CD14-positive monocyte (primary cell): Measurements from ENCODE around the gene DPP10. TPM values are rescaled to one million over a fixed set of nuclear protein-coding genes. Genes with fewer than 3 reads are reported as not detected.

Experiments
- DNase-seq, 3 donors: peaks; one replicate each; pipeline ENCODE4 v3.0.0-alpha.2; 2011 to 2022
- H2AFZ ChIP-seq: 2 replicates; pipeline ENCODE4 v1.6.0; 2012; ENCODE audit warnings: mild to moderate bottlenecking, low read depth, low read length, inconsistent platforms; ENCODE audit not compliant: insufficient read depth, poor library complexity, severe bottlenecking
- H3K27ac ChIP-seq, 2 donors: 1 replicate in 1 of 2; 2 replicates in 1 of 2; pipeline ENCODE4 v1.5.1; 2012 to 2013; ENCODE audit warnings: low read length in 2 of 2, control low read depth in 1 of 2, inconsistent platforms in 1 of 2, low read depth in 1 of 2, mild to moderate bottlenecking in 1 of 2
- H3K27me3 ChIP-seq, 2 donors: one replicate each; pipeline versions ENCODE4 v1.6.0 to v1.6.1; 2011 to 2013; ENCODE audit warnings: low read length in 2 of 2; ENCODE audit not compliant: control insufficient read depth in 2 of 2, insufficient read depth in 2 of 2
- H3K36me3 ChIP-seq, 2 donors: replicated peaks in 1 of 2; 1 replicate in 1 of 2; 2 replicates in 1 of 2; pipeline versions ENCODE4 v1.5.1 to v1.6.1; 2012 to 2013; ENCODE audit warnings: low read length in 2 of 2, control low read depth in 1 of 2, inconsistent platforms in 1 of 2, mild to moderate bottlenecking in 1 of 2; ENCODE audit not compliant: insufficient read depth in 2 of 2, control insufficient read depth in 1 of 2
- H3K4me1 ChIP-seq, 2 donors: 1 replicate in 1 of 2; 2 replicates in 1 of 2; pipeline versions ENCODE4 v1.5.1 to v1.6.1; 2012 to 2013; ENCODE audit warnings: low read length in 2 of 2, control low read depth in 1 of 2, inconsistent platforms in 1 of 2, mild to moderate bottlenecking in 1 of 2, moderate library complexity in 1 of 2; ENCODE audit not compliant: insufficient read depth in 2 of 2, control insufficient read depth in 1 of 2
- H3K4me2 ChIP-seq: replicated peaks from 2 replicates; pipeline ENCODE3; 2012; ENCODE audit warnings: low read length, moderate library complexity, mild to moderate bottlenecking; ENCODE audit not compliant: poor library complexity, severe bottlenecking; ENCODE audit errors: extremely low read depth
- H3K4me3 ChIP-seq, 3 experiments: fragments of 200-600 bp in 1 of 3; sonication (generic) in 1 of 3; replicated peaks in 1 of 3; 1 replicate in 2 of 3; 2 replicates in 1 of 3; pipeline ENCODE4 v1.5.1; 2011 to 2013; ENCODE audit warnings: low read length in 3 of 3, mild to moderate bottlenecking in 3 of 3, control low read depth in 2 of 3, low read depth in 2 of 3, inconsistent platforms in 1 of 3, moderate library complexity in 1 of 3
- H3K79me2 ChIP-seq: 2 replicates; pipeline ENCODE4 v1.6.0; 2012; ENCODE audit warnings: mild to moderate bottlenecking, control low read depth, inconsistent platforms, low read length, moderate library complexity; ENCODE audit not compliant: insufficient read depth
- H3K9ac ChIP-seq: 2 replicates; pipeline ENCODE4 v1.6.0; 2017; ENCODE audit warnings: low read length, mild to moderate bottlenecking; ENCODE audit not compliant: insufficient read depth, poor library complexity, severe bottlenecking
- H3K9me3 ChIP-seq, 2 donors: replicated peaks in 1 of 2; 1 replicate in 1 of 2; 2 replicates in 1 of 2; pipeline versions ENCODE4 v1.5.1 to v1.6.1; 2012 to 2013; ENCODE audit warnings: low read length in 2 of 2, control low read depth in 1 of 2; ENCODE audit not compliant: control insufficient read depth in 1 of 2, insufficient read depth in 1 of 2
- H4K20me1 ChIP-seq: 2 replicates; pipeline ENCODE4 v1.6.0; 2012; ENCODE audit warnings: mild to moderate bottlenecking, low read length, control low read depth, moderate library complexity; ENCODE audit not compliant: insufficient read depth
- H3K27ac Mint-ChIP-seq, 7 donors: one replicate each; pipeline ENCODE4 v1.8.0; 2020; ENCODE audit warnings: mild to moderate bottlenecking in 7 of 7, mixed read lengths in 7 of 7, moderate library complexity in 6 of 7, inconsistent platforms in 2 of 7
- H3K27me3 Mint-ChIP-seq, 3 donors: one replicate each; pipeline ENCODE4 v1.8.0; 2021 to 2022; ENCODE audit warnings: low read depth in 3 of 3, mild to moderate bottlenecking in 3 of 3, mixed read lengths in 3 of 3, moderate library complexity in 3 of 3, inconsistent platforms in 1 of 3
- H3K36me3 Mint-ChIP-seq, 2 donors: one replicate each; pipeline ENCODE4 v1.8.0; 2020; ENCODE audit warnings: mixed read lengths in 2 of 2, inconsistent platforms in 1 of 2, mild to moderate bottlenecking in 1 of 2
- H3K4me1 Mint-ChIP-seq: one replicate; pipeline ENCODE4 v1.8.0; 2020; ENCODE audit warnings: mild to moderate bottlenecking, mixed read lengths
- H3K4me3 Mint-ChIP-seq, 2 donors: one replicate each; pipeline ENCODE4 v1.8.0; 2020; ENCODE audit warnings: mild to moderate bottlenecking in 2 of 2, mixed read lengths in 2 of 2, moderate library complexity in 1 of 2
- H3K9me3 Mint-ChIP-seq, 7 donors: one replicate each; pipeline ENCODE4 v1.8.0; 2020 to 2022; ENCODE audit warnings: mixed read lengths in 7 of 7, mild to moderate bottlenecking in 6 of 7, moderate library complexity in 6 of 7, inconsistent platforms in 2 of 7
- WGBS: methylation state at CpG from one replicate; pipeline ENCODE4 v1.1.5; 2013; ENCODE audit warnings: missing lambda C conversion rate; ENCODE audit not compliant: insufficient coverage; 5-methylcytosine and 5-hydroxymethylcytosine counted together
- intact Hi-C, 2 donors: fragments of 100-400 bp; cut with micrococcal nuclease; formaldehyde crosslinking; loops; one replicate each; pipeline versions ENCODE4 v1.15.0 to v1.15.1; 2023
- polyA plus RNA-seq, 3 donors: library from polyadenylated mRNA; depleted of rRNA in 1 of 3; unstranded in 2 of 3; stranded (reverse) in 1 of 3; fragments of 300-500 nt in 2 of 3; fragments of >200 nt in 1 of 3; fragmentation: Illumina TruSeq in 2 of 3; gene quantifications; 1 replicate in 2 of 3; 2 replicates in 1 of 3; pipeline ENCODE4 v1.2.3, GENCODE V29; 2012 to 2021
- TF ChIP-seq, protein P1 (sequence below): fragments of 200-600 bp; IDR thresholded peaks from one replicate; pipeline ENCODE4 v1.8.0; 2022; ENCODE audit warnings: antibody characterized with exemption, mild to moderate bottlenecking

The DPP10 gene
- polyA plus RNA-seq, 3 donors, result not detected

DNA sequence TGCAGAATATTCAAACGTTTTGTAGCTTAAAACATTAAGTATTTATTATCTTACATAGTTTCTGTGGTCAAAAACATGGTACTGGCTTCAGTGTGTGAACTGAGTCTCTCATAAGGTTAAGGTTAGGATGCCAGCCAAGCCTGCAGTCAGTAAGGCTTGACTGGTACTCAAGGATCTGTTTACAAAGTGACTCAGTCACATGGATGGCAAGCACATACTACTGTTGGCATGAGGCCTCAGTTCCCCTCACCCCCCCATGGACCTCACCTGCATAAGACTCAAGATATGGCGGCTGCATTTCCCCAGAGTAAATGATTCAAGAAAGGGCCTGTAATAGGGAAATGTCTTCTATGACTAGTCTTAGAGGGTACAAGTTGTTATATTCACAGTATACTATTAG is 1167.5 kb downstream of the DPP10 start:
- H3K9ac ChIP-seq, result no peak overlapping the region
- DNase-seq, result no peak
- H3K36me3 ChIP-seq, result no peaks in the 10 kb centered on the region
- no peak overlapping the region for H3K4me3 ChIP-seq
- TF ChIP-seq, protein P1, sequence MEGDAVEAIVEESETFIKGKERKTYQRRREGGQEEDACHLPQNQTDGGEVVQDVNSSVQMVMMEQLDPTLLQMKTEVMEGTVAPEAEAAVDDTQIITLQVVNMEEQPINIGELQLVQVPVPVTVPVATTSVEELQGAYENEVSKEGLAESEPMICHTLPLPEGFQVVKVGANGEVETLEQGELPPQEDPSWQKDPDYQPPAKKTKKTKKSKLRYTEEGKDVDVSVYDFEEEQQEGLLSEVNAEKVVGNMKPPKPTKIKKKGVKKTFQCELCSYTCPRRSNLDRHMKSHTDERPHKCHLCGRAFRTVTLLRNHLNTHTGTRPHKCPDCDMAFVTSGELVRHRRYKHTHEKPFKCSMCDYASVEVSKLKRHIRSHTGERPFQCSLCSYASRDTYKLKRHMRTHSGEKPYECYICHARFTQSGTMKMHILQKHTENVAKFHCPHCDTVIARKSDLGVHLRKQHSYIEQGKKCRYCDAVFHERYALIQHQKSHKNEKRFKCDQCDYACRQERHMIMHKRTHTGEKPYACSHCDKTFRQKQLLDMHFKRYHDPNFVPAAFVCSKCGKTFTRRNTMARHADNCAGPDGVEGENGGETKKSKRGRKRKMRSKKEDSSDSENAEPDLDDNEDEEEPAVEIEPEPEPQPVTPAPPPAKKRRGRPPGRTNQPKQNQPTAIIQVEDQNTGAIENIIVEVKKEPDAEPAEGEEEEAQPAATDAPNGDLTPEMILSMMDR, result no peak
- no peak overlapping the region for H2AFZ ChIP-seq
- no peaks in the 10 kb centered on the region for H3K4me1 ChIP-seq
- intact Hi-C loops, result no loop called here
- H3K79me2 ChIP-seq, result no peaks in the 10 kb centered on the region
- no peaks in the 10 kb centered on the region for H3K36me3 Mint-ChIP-seq
- H3K27me3 Mint-ChIP-seq, result no peaks in the 10 kb centered on the region
- H3K4me1 Mint-ChIP-seq, result no peaks in the 10 kb centered on the region
- H3K4me2 ChIP-seq, result no peak overlapping the region
- H3K27ac ChIP-seq, result no peak overlapping the region
- H3K27me3 ChIP-seq, result no peaks in the 10 kb centered on the region
- no CpG with 5 or more reads among the region's 2 CpGs for WGBS
- peaks cover 0 to 5% (median 0%) of the 10 kb centered on the region in 7 donors for H3K9me3 Mint-ChIP-seq
- peaks cover 5% of the 10 kb centered on the region in 2 donors for H3K9me3 ChIP-seq
- H3K27ac Mint-ChIP-seq, result no peak overlapping the region
- H3K4me3 Mint-ChIP-seq, result no peak overlapping the region
- H4K20me1 ChIP-seq, result no peaks in the 10 kb centered on the region

DNA sequence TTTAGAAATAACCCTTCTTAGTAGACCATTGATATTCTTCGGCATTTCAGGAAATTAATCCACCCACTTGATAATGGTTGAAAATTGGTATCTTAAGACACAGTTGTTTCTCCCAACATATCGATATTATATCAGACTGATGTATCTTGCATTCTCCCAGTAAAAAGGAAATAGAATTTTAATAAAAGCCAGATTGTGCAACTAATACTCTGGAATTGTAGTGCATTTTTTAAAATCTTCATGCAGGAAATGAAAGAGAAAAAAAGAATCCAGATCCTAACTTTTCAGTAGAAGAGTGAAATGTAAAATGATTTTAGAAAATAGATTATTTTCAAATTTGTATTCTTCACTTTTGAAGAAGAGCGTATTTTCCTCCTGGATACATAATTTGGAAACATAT is 1168.4 kb downstream of the DPP10 start:
- peaks cover 5% of the 10 kb centered on the region in 2 donors for H3K9me3 ChIP-seq
- Mint-ChIP-seq H3K27ac (no peak overlapping the region), H3K4me1 (no peaks in the 10 kb centered on the region), H3K9me3 (peaks cover 0 to 5% (median 0%) of the 10 kb centered on the region in 7 donors), H3K4me3 (no peak overlapping the region), H3K27me3 (no peaks in the 10 kb centered on the region), H3K36me3 (no peaks in the 10 kb centered on the region)
- WGBS, result no CpG with 5 or more reads among the region's 3 CpGs
- H3K27ac ChIP-seq, result no peak overlapping the region
- H2AFZ ChIP-seq, result no peak overlapping the region
- H3K27me3 ChIP-seq, result no peaks in the 10 kb centered on the region
- H3K4me2 ChIP-seq, result no peak overlapping the region
- no peaks in the 10 kb centered on the region for H4K20me1 ChIP-seq
- DNase-seq, result no peak
- H3K79me2 ChIP-seq, result no peaks in the 10 kb centered on the region
- intact Hi-C loops, result no loop called here
- no peaks in the 10 kb centered on the region for H3K4me1 ChIP-seq
- no peaks in the 10 kb centered on the region for H3K36me3 ChIP-seq
- no peak overlapping the region for H3K9ac ChIP-seq
- TF ChIP-seq, protein P1, result no peak
- no peak overlapping the region for H3K4me3 ChIP-seq
